ENCODE data around the gene TPST1. TPM values are rescaled to one million over a fixed set of nuclear protein-coding genes. Genes with fewer than 3 reads are reported as not detected.

TPST1 gene
- total RNA-seq, 1 donor from 2014 or later, result 16.7 TPM

- H3K4me3 ChIP-seq (ENCODE audit: low read depth, low read length), result no peak overlapping the region
- no peak for TF ChIP-seq CTCF (conservative IDR thresholded peaks at IDR 0.05; ENCODE audit: low read depth, low read length)
- DNase-seq (ENCODE audit: low read depth), result no peak
These were observed 33.8 kb downstream of the TPST1 start for GRCh38 chr7:66238773-66239466.

DNA sequence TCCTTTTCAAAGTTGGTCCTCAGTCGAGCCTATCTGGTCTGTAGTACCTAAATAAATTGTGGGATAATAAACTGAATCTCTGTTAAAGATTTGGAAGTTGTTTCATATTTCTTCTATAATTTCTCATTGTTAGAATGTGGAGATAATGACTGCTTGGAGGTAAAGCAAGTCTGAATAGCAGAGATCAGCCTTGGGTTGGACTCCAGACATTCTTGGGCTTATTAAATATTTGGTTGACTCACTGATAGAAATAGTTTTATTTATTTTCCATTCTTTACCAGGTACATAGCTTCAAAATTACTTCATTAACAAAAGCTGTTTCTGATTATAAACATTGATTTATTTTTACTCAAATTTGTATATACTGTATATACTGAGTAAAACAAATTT, 34.3 kb downstream of the TPST1 start:
- DNase-seq (ENCODE audit: low read depth), result no peak

DNA sequence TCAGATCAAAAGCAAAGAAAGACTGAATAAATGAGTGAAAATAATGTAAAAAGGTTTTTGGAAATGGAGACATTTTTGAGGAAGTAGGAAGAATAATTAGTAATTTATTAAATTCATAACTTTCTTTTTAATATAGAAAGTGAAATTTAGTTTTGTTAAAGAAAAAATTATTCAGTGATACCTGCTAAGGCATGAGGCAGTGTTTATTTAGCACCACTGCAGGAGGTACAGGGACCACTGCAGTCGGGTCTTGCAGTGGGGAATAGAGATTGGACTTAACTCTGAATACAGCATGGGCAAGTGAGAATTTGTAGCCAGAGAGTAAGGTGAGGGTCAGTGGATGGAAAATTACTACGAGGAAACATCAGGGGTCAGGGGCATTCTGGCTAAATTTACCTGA, 39.9 kb downstream of the TPST1 start:
- DNase-seq (ENCODE audit: low read depth), result no peak
- no peak overlapping the region for H3K4me3 ChIP-seq (ENCODE audit: low read depth, low read length)
- TF ChIP-seq CTCF (conservative IDR thresholded peaks at IDR 0.05; ENCODE audit: low read depth, low read length), result no peak

More for the DNA sequence above, 34.3 kb downstream of the TPST1 start:
- H3K4me3 ChIP-seq (ENCODE audit: low read depth, low read length), result no peak overlapping the region
- no peak for TF ChIP-seq CTCF (conservative IDR thresholded peaks at IDR 0.05; ENCODE audit: low read depth, low read length)

DNA sequence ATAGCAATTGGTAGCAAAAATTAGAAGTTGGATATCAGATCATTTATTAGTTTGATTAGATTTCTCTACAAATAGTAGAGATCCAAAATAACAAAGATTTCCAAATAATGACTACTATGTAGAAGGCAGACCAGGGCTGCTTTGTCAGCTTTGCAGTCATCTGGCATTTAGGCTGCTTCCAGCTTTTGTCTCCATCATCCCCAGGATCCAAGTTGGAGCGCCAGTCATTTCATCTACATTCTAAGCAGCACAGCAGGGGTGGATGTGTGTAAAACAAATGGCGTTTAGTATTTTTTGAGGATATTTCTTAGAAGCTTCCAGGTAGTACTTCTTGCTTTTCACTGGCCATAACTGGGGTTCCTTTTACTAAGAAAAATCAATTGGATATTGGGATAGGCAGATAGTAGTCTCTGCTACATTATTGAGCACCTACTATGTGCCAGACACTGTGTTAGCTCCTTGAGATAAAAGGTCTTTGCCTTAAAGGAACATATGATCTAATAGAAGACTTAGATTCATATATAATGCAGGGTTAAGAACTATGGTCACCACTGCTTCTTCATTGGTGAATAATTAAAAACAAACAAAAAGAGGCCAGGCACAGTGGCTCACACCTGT, 41.5 kb downstream of the TPST1 start:
- no peak for TF ChIP-seq CTCF (conservative IDR thresholded peaks at IDR 0.05; ENCODE audit: low read depth, low read length)
- DNase-seq (ENCODE audit: low read depth), result no peak
- no peak overlapping the region for H3K4me3 ChIP-seq (ENCODE audit: low read depth, low read length)

DNA sequence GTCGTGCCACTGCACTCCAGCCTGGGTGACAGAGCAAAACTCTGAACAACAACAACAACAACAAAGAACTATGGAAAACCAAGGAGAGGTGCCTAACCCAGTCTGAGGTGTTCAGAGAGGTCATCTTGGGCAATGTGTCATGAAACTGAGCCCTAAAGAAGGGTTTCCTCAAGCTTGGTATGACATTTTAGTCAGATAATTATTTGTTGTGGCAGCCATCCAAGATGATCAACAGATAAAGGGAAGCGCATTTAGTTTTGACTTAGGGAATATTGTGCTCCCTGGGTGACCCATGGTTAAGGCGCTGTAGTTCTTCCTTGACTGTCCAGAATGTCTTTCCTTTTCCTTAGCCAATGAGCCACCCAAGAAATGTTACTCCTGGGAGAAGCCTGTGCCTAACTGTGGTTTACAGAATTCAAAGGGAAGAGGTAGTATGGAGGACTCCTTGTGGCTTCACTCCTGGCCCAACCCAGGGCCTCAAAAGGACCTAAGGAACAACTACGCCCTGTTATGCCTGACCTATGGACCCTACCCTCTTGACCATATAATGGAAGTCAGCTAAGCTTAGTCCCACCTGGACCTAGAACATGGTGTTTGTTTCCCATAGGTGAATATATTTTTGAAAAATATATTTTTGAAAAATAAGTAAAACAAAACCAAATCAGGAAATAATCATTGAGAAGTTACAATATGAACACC, 42.4 kb downstream of the TPST1 start:
- no peak overlapping the region for H3K4me3 ChIP-seq (ENCODE audit: low read depth, low read length)
- no peak for DNase-seq (ENCODE audit: low read depth)
- TF ChIP-seq CTCF (conservative IDR thresholded peaks at IDR 0.05; ENCODE audit: low read depth, low read length), result no peak

- DNase-seq (ENCODE audit: low read depth), result no peak
- no peak for TF ChIP-seq CTCF (conservative IDR thresholded peaks at IDR 0.05; ENCODE audit: low read depth, low read length)
- H3K4me3 ChIP-seq (ENCODE audit: low read depth, low read length), result no peak overlapping the region
These were observed 45.6 kb downstream of the TPST1 start for GRCh38 chr7:66250711-66251110.
